Gastrocnemius medialis (tissue), 4 donors: ENCODE results near the gene NLRC5.

Experiments
- CTCF ChIP-seq, 5 experiments: fragments of 450-650 bp in 3 of 5; fragments of 200-600 bp in 2 of 5; sonication (generic) in 2 of 5; IDR thresholded peaks in 4 of 5; conservative IDR thresholded peaks in 1 of 5; 1 replicate in 4 of 5; 2 replicates in 1 of 5; pipeline ENCODE4 v1.5.1; 2016 to 2019; ENCODE audit warnings: antibody characterized with exemption in 5 of 5, mild to moderate bottlenecking in 3 of 5, moderate library complexity in 3 of 5
- POLR2A ChIP-seq, 2 donors: fragments of 450-650 bp; IDR thresholded peaks; one replicate each; pipeline ENCODE4 v1.6.1; 2017; ENCODE audit warnings: antibody characterized with exemption in 2 of 2, mild to moderate bottlenecking in 2 of 2, moderate library complexity in 2 of 2

- TF ChIP-seq CTCF (IDR thresholded peaks at IDR 0.05 in 4 of 5, conservative IDR thresholded peaks at IDR 0.05 in 1 of 5) = peak; percentile 51 to 74 (median 71)
- TF ChIP-seq POLR2A (IDR thresholded peaks at IDR 0.05) = no peak
Observed at GRCh38 chr16:56964243-56965148, 24.9 kb upstream of the NLRC5 start.
